ENCODE measurements around the gene PSME4.
"Not testable (repeated sequence)": the region's sequence is repeated elsewhere in the genome, so short reads cannot be mapped to it uniquely, and the experiment has no call there.

Gene PSME4

GRCh38 chr2:53827398-53828175 is 143.2 kb downstream of the PSME4 start:
- no peak for DNase-seq

DNA sequence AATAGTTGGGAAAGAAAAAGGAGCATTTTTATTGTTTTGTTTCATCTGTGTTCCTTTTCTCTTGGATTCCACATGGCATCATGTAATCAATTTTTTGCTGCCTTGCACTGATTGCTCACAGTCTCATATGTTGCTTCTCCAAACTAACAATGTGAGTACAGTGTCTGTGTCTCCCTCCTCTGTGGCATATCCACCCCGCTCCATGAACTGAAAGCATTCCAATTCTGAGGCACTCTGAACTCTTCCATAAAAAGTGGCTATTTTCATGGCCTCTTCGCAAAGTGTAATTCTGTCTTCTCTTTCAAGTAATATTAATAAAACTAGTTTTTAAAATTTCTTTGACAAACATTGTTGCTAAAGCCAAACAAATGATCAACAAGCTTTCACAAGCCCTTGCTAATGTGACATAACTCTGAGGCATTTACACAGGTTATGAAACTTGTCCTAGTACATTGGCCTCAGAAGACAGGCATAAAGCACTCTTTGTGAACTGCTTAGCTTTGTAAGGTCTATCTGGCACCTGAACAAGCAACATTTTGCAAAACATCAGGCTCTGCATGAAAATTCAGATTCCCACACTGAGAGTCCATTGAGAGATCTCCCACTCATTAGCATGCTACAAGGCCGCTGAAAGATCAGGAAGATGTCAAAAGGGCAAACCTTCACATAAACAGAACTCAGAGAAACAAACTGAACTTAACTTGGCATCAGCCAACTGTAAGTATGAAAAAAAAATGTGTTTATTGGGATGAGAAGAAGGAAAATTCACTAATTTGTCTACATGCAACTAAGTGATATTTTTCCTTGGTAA is 144.0 kb downstream of the PSME4 start:
- no peak for DNase-seq

GRCh38 chr2:53826030-53826410 is 144.8 kb downstream of the PSME4 start:
- DNase-seq: no peak

DNA sequence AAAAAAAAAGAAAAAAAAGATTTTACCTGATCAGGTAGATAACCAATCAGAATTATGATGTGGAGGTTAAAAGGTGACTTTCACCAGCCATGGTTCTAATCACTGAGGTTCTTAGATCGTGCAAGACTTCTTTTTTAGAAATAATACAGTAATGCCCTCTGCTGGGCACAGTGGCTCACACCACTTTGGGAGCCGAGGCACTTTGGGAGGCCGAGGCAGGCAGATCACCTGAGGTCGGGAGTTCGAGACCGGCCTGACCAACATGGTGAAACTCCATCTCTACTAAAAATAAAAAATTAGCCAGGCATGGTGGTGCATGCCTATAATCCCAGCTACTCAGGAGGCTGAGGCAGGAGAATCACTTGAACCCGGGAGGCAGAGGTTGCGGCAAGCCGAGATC is 147.2 kb downstream of the PSME4 start:
- DNase-seq: not testable (repeated sequence)

DNA sequence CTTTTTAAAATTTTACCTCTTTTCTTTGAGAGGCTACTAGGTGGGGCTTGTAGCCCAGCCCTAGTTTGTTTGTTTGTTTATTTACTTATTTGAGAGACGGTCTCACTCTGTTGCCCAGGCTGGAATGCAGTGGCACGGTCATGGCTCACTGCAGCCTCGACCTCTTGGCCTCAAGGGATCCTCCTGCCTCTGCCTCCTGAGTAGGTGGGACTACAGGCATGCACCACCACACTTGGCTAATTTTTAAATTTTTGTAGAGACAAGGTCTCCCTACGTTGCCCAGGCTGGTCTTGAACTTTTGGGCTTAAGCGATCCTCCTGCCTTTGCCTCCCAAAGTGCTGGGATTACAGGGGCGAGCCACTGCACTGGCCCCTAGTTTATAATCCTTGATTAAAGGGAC is 149.0 kb downstream of the PSME4 start:
- no peak for DNase-seq

GRCh38 chr2:53820711-53821110 is 150.1 kb downstream of the PSME4 start:
- DNase-seq: no peak

DNA sequence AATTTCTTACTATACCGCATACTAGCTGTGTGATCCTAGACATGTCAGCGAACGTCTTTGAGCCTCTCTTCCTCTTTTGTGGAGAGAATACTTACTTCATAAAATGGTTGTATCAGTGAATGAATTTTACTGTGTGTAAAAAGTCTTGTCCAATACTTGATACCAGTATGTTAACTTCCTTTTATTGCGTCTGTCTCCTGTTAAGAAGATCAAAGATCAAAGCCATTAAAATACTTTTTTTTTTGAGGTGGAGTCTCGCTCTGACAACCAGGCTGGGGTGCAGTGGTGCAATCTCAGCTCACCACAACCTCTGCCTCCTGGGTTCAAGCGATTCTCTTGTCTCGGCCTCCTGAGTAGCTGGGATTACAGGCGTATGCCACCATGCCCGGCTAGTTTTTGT is 150.7 kb downstream of the PSME4 start:
- DNase-seq: no peak

DNA sequence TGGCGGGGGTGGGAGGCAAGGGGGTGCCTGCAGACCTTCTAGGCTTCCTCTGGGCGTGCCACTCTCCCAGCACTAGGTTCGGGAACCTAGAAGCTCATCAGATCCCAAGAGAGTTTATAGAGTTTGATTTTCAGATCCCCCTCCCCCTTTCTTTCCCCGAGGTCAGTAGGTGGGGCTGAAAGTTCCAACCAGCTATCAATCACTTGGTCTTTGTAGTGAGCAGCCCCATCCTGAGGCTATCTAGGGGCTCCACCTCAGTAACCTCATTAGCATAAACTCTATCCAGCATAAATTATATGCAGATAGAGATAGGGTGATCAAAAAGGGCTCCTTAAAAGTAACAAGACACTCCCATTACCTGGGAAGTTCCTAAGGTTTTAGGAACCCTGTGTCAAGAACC is 151.2 kb downstream of the PSME4 start:
- DNase-seq: no peak

DNA sequence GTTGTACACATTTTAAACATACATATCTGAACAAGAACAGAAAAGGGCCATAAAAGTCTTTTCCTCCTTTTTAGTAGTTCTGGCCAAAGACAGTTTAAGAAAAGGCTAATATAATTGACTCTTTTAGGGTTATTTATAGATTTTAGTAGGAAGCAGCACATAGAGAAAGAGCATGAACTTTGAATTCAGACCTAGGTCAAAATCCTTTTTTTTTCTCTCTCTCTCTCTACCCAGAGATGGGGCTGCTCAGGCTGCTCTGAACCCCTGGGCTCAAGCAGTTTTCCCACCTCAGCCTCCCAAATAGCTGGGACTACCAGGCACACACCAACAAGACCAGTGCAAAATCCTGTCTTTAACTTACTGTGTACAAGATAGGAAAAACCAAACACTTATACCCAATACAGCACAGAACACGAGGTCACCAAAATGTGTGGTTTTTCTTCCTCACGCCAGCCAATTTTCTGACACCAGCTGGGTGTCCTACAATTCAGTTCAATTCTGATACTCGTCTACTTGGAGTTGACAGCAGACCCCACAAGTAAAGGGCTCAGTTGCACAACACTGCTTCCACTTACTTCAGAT is 151.8 kb downstream of the PSME4 start:
- DNase-seq: no peak
